Endodermal cell (in vitro differentiated cells): Measurements from ENCODE around the gene PKP2. TPM values are rescaled to one million over a fixed set of nuclear protein-coding genes. Genes with fewer than 3 reads are reported as not detected.

Source experiments
- DNase-seq: peaks from one replicate; pipeline ENCODE4 v3.0.0-alpha.2; 2017
- H3K27ac ChIP-seq: 2 replicates; pipeline ENCODE4 v1.5.1; 2013; ENCODE audit warnings: mild to moderate bottlenecking, low read depth, low read length, moderate library complexity
- H3K27me3 ChIP-seq: 2 replicates; pipeline ENCODE4 v1.6.1; 2013; ENCODE audit warnings: mild to moderate bottlenecking, low read length, moderate library complexity; ENCODE audit not compliant: insufficient read depth, control insufficient read depth, poor library complexity, severe bottlenecking
- H3K36me3 ChIP-seq: 2 replicates; pipeline ENCODE4 v1.7.0; 2013; ENCODE audit warnings: mild to moderate bottlenecking, low read length, moderate library complexity; ENCODE audit not compliant: control insufficient read depth, insufficient read depth
- H3K4me1 ChIP-seq: one replicate; pipeline ENCODE4 v1.7.0; 2013; ENCODE audit warnings: low read length; ENCODE audit not compliant: control insufficient read depth, insufficient read depth
- H3K4me3 ChIP-seq: 2 replicates; pipeline ENCODE4 v1.5.1; 2013; ENCODE audit warnings: mild to moderate bottlenecking, low read length, moderate library complexity
- H3K9ac ChIP-seq: 2 replicates; pipeline ENCODE4 v1.6.1; 2013; ENCODE audit warnings: mild to moderate bottlenecking, low read length, moderate library complexity; ENCODE audit not compliant: poor library complexity, severe bottlenecking; ENCODE audit errors: extremely low read depth
- H3K9me3 ChIP-seq: 2 replicates; pipeline ENCODE4 v1.6.1; 2013; ENCODE audit warnings: mild to moderate bottlenecking, low read length, moderate library complexity; ENCODE audit not compliant: control insufficient read depth
- H3K27ac Mint-ChIP-seq: 2 replicates; pipeline ENCODE4 v1.8.0; 2020; ENCODE audit warnings: mixed read lengths
- H3K27me3 Mint-ChIP-seq: 2 replicates; pipeline ENCODE4 v1.8.0; 2021; ENCODE audit warnings: mild to moderate bottlenecking, mixed read lengths; ENCODE audit not compliant: insufficient read depth
- H3K36me3 Mint-ChIP-seq: 2 replicates; pipeline ENCODE4 v1.8.0; 2020; ENCODE audit warnings: low read depth, mixed read lengths
- H3K4me1 Mint-ChIP-seq: 2 replicates; pipeline ENCODE4 v1.8.0; 2020; ENCODE audit warnings: mixed read lengths
- H3K4me3 Mint-ChIP-seq: 2 replicates; pipeline ENCODE4 v1.8.0; 2020; ENCODE audit warnings: mild to moderate bottlenecking, moderate library complexity, mixed read lengths
- H3K9me3 Mint-ChIP-seq: 2 replicates; pipeline ENCODE4 v1.8.0; 2020; ENCODE audit warnings: mild to moderate bottlenecking, mixed read lengths
- CTCF ChIP-seq: fragments of 200-600 bp; sonication (generic); conservative IDR thresholded peaks from 2 replicates; pipeline ENCODE4 v1.5.0; 2021; ENCODE audit warnings: antibody characterized with exemption, mild to moderate bottlenecking
- WGBS, 2 experiments: methylation state at CpG; one replicate each; pipeline versions ENCODE4 v1.1.5 to v1.1.7; 2013; ENCODE audit warnings: missing lambda C conversion rate in 2 of 2, mixed read lengths in 1 of 2; ENCODE audit not compliant: insufficient coverage in 1 of 2, insufficient read length in 1 of 2; 5-methylcytosine and 5-hydroxymethylcytosine counted together
- total RNA-seq, 2 donors: library from RNA; stranded (reverse); fragmentation: NEBNext Ultra II Directional in 1 of 2; extraction: Animal tissue kit (Norgen Biotek cat#: 25700) in 1 of 2; gene quantifications; 2 replicates in 1 of 2; 3 replicates in 1 of 2; pipeline ENCODE4 v1.2.1, GENCODE V29; 2021

PKP2 gene
- total RNA-seq, 2 donors from 2014 or later: 62.5 to 124 TPM

GRCh38 chr12:32917094-32917611, 20.6 kb upstream of the PKP2 start:
- Histone ChIP-seq H3K36me3 (no peaks in the 10 kb centered on the region), H3K9me3 (no peaks in the 10 kb centered on the region), H3K9ac (no peak overlapping the region), H3K27ac (no peak overlapping the region), H3K4me1 (no peaks in the 10 kb centered on the region), H3K27me3 (no peaks in the 10 kb centered on the region), H3K4me3 (no peak overlapping the region)
- Mint-ChIP-seq H3K36me3 (no peaks in the 10 kb centered on the region), H3K9me3 (no peaks in the 10 kb centered on the region), H3K27ac (no peak overlapping the region), H3K27me3 (no peaks in the 10 kb centered on the region), H3K4me3 (no peak overlapping the region), H3K4me1 (no peaks in the 10 kb centered on the region)
- no peak for DNase-seq
- TF ChIP-seq CTCF: no peak

GRCh38 chr12:32907898-32908476, 11.4 kb upstream of the PKP2 start:
- Mint-ChIP-seq H3K27me3 (no peaks in the 10 kb centered on the region), H3K27ac (no peak overlapping the region), H3K36me3 (no peaks in the 10 kb centered on the region), H3K4me3 (no peak overlapping the region), H3K9me3 (no peaks in the 10 kb centered on the region), H3K4me1 (peaks cover 8% of the 10 kb centered on the region)
- no peak for DNase-seq
- WGBS, 2 experiments: 88 to 99% methylated on average over 6 to 8 of the region's 10 CpGs
- no peaks in the 10 kb centered on the region for H3K36me3 ChIP-seq
- no peak overlapping the region for H3K9ac ChIP-seq
- peaks cover 7% of the 10 kb centered on the region for H3K4me1 ChIP-seq
- TF ChIP-seq CTCF: no peak
- H3K27me3 ChIP-seq: no peaks in the 10 kb centered on the region
- H3K27ac ChIP-seq: no peak overlapping the region
- H3K9me3 ChIP-seq: no peaks in the 10 kb centered on the region
- no peak overlapping the region for H3K4me3 ChIP-seq

- 68 to 80% methylated on average over 2 of the region's 2 CpGs for WGBS, 2 experiments
These were observed 10.6 kb upstream of the PKP2 start for GRCh38 chr12:32907166-32907565.

More at GRCh38 chr12:32907166-32907565, 10.6 kb upstream of the PKP2 start:
- no peak for TF ChIP-seq CTCF
- Histone ChIP-seq H3K9me3 (no peaks in the 10 kb centered on the region), H3K36me3 (no peaks in the 10 kb centered on the region), H3K4me3 (no peak overlapping the region), H3K9ac (no peak overlapping the region), H3K27ac (no peak overlapping the region), H3K4me1 (peaks cover 11% of the 10 kb centered on the region), H3K27me3 (no peaks in the 10 kb centered on the region)
- Mint-ChIP-seq H3K36me3 (no peaks in the 10 kb centered on the region), H3K4me1 (peaks cover 12% of the 10 kb centered on the region), H3K4me3 (no peak overlapping the region), H3K27ac (no peak overlapping the region), H3K9me3 (no peaks in the 10 kb centered on the region), H3K27me3 (no peaks in the 10 kb centered on the region)
- no peak for DNase-seq
